ENCODE data around the gene LSR. TPM values are rescaled to one million over a fixed set of nuclear protein-coding genes. Genes with fewer than 3 reads are reported as not detected.
A peak's percentile ranks its signal among the peaks of the same experiment; 100 is the strongest.

LSR gene
- 4.7 TPM for polyA plus RNA-seq (2013)

- Histone ChIP-seq H3K9me3 (ENCODE audit: control extremely low read depth in 1 of 5, control insufficient read depth in 4 of 5, insufficient read depth in 2 of 5, low read depth in 1 of 5, low read length in 4 of 5) (peaks cover 0 to 4% (median 0%) of the 10 kb centered on the region in 5 experiments), H3K27ac (ENCODE audit: insufficient read depth in 1 of 2, low read depth in 1 of 2, low read length in 2 of 2, poor library complexity in 1 of 2, severe bottlenecking in 2 of 2) (peak within 1 kb of the TSS in 1 of 2 experiments; percentile 71), H3K27me3 (replicated peaks in 2 of 5; ENCODE audit: control insufficient read depth in 4 of 5, insufficient read depth in 5 of 5, low read length in 4 of 5) (peaks cover 0 to 18% (median 6%) of the 10 kb centered on the region in 5 experiments), H3K4me3 (ENCODE audit: control insufficient read depth in 1 of 7, extremely low read depth in 1 of 7, insufficient read depth in 4 of 7, low read depth in 2 of 7, low read length in 6 of 7) (peak within 1 kb of the TSS; percentile 47 to 89 (median 75)), H3K4me1 (ENCODE audit: control extremely low read depth in 1 of 4, control insufficient read depth in 4 of 4, insufficient read depth in 4 of 4, low read length in 3 of 4) (peaks cover 0 to 30% (median 19%) of the 10 kb centered on the region in 4 experiments), H3K36me3 (ENCODE audit: control insufficient read depth in 4 of 4, insufficient read depth in 4 of 4, low read length in 3 of 4) (peaks cover 0 to 2% (median 0%) of the 10 kb centered on the region in 4 experiments)
- WGBS (ENCODE audit: insufficient coverage): 0% methylated on average over 50 of the region's 69 CpGs
- peak; percentile 52 to 72 (median 57) for DNase-seq
- ChIA-PET CTCF (interaction anchor here (1.0 kb wide), 2 partner anchors 16 to 34 kb away, joined by 3 read pairs; no protein-coding TSS in a partner anchor), POLR2A (no interaction called here)
Observed at GRCh38 chr19:35248310-35249145, at the start of gene LSR. LSR (plus strand) TSS chr19:35249002; CDS start chr19:35249023, 21 bp downstream.

GRCh38 chr19:35199481-35199880 lies 49.3 kb upstream of the LSR start:
- no peaks in the 10 kb centered on the region for H3K9me3 ChIP-seq (ENCODE audit: control extremely low read depth in 1 of 5, control insufficient read depth in 4 of 5, insufficient read depth in 2 of 5, low read depth in 1 of 5, low read length in 4 of 5)
- POLR2A ChIA-PET: no interaction called here
- no peak for DNase-seq
- no peak overlapping the region for H3K27ac ChIP-seq (ENCODE audit: insufficient read depth in 1 of 2, low read depth in 1 of 2, low read length in 2 of 2, poor library complexity in 1 of 2, severe bottlenecking in 2 of 2)
- WGBS (ENCODE audit: insufficient coverage): 100% methylated on average over 1 of the region's 2 CpGs
- no peaks in the 10 kb centered on the region for H3K36me3 ChIP-seq (ENCODE audit: control insufficient read depth in 4 of 4, insufficient read depth in 4 of 4, low read length in 3 of 4)
- no peaks in the 10 kb centered on the region for H3K27me3 ChIP-seq (replicated peaks in 2 of 5; ENCODE audit: control insufficient read depth in 4 of 5, insufficient read depth in 5 of 5, low read length in 4 of 5)
- CTCF ChIA-PET: interaction anchor here (0.9 to 2.5 kb wide), 4 partner anchors 10 to 96 kb away, joined by 3 to 15 read pairs (median 3); no protein-coding TSS in a partner anchor
- H3K4me3 ChIP-seq (ENCODE audit: control insufficient read depth in 1 of 7, extremely low read depth in 1 of 7, insufficient read depth in 4 of 7, low read depth in 2 of 7, low read length in 6 of 7): no peak overlapping the region
- H3K4me1 ChIP-seq (ENCODE audit: control extremely low read depth in 1 of 4, control insufficient read depth in 4 of 4, insufficient read depth in 4 of 4, low read length in 3 of 4): peaks cover 1 to 13% (median 5%) of the 10 kb centered on the region in 4 experiments

GRCh38 chr19:35202722-35203688 lies 45.8 kb upstream of the LSR start:
- Histone ChIP-seq H3K4me1 (ENCODE audit: control extremely low read depth in 1 of 4, control insufficient read depth in 4 of 4, insufficient read depth in 4 of 4, low read length in 3 of 4) (peaks cover 7 to 48% (median 37%) of the 10 kb centered on the region in 4 experiments), H3K36me3 (ENCODE audit: control insufficient read depth in 4 of 4, insufficient read depth in 4 of 4, low read length in 3 of 4) (no peaks in the 10 kb centered on the region), H3K27me3 (replicated peaks in 2 of 5; ENCODE audit: control insufficient read depth in 4 of 5, insufficient read depth in 5 of 5, low read length in 4 of 5) (no peaks in the 10 kb centered on the region), H3K27ac (ENCODE audit: insufficient read depth in 1 of 2, low read depth in 1 of 2, low read length in 2 of 2, poor library complexity in 1 of 2, severe bottlenecking in 2 of 2) (no peak overlapping the region), H3K9me3 (ENCODE audit: control extremely low read depth in 1 of 5, control insufficient read depth in 4 of 5, insufficient read depth in 2 of 5, low read depth in 1 of 5, low read length in 4 of 5) (no peaks in the 10 kb centered on the region), H3K4me3 (ENCODE audit: control insufficient read depth in 1 of 7, extremely low read depth in 1 of 7, insufficient read depth in 4 of 7, low read depth in 2 of 7, low read length in 6 of 7) (no peak overlapping the region)
- ChIA-PET POLR2A (no interaction called here), CTCF (interaction anchor here (0.6 to 1.4 kb wide), 8 partner anchors 9 to 61 kb away, joined by 3 to 5 read pairs (median 3); no protein-coding TSS in a partner anchor)
- DNase-seq: no peak
- WGBS (ENCODE audit: insufficient coverage): 94% methylated on average over 4 of the region's 4 CpGs

- 37% methylated on average over 10 of the region's 13 CpGs for WGBS (ENCODE audit: insufficient coverage)
- H3K4me1 ChIP-seq (ENCODE audit: control extremely low read depth in 1 of 4, control insufficient read depth in 4 of 4, insufficient read depth in 4 of 4, low read length in 3 of 4): peaks cover 7 to 52% (median 38%) of the 10 kb centered on the region in 4 experiments
- H3K36me3 ChIP-seq (ENCODE audit: control insufficient read depth in 4 of 4, insufficient read depth in 4 of 4, low read length in 3 of 4): no peaks in the 10 kb centered on the region
- peak; percentile 59 to 91 (median 88) for DNase-seq
- no peaks in the 10 kb centered on the region for H3K27me3 ChIP-seq (replicated peaks in 2 of 5; ENCODE audit: control insufficient read depth in 4 of 5, insufficient read depth in 5 of 5, low read length in 4 of 5)
- ChIA-PET POLR2A (no interaction called here), CTCF (interaction anchor here (1.4 to 1.8 kb wide), 3 partner anchors 26 to 64 kb away, joined by 3 to 6 read pairs (median 4); partner anchors contain the start of gene FXYD5)
- H3K27ac ChIP-seq (ENCODE audit: insufficient read depth in 1 of 2, low read depth in 1 of 2, low read length in 2 of 2, poor library complexity in 1 of 2, severe bottlenecking in 2 of 2): no peak overlapping the region
- H3K9me3 ChIP-seq (ENCODE audit: control extremely low read depth in 1 of 5, control insufficient read depth in 4 of 5, insufficient read depth in 2 of 5, low read depth in 1 of 5, low read length in 4 of 5): peaks cover 0 to 2% (median 0%) of the 10 kb centered on the region in 5 experiments
- H3K4me3 ChIP-seq (ENCODE audit: control insufficient read depth in 1 of 7, extremely low read depth in 1 of 7, insufficient read depth in 4 of 7, low read depth in 2 of 7, low read length in 6 of 7): no peak overlapping the region
Observed at GRCh38 chr19:35204799-35205732, 43.7 kb upstream of the LSR start.

- H3K27ac ChIP-seq (ENCODE audit: insufficient read depth in 1 of 2, low read depth in 1 of 2, low read length in 2 of 2, poor library complexity in 1 of 2, severe bottlenecking in 2 of 2): no peak overlapping the region
- ChIA-PET POLR2A (interaction anchor here (1.2 kb wide), 1 partner anchor 34 kb away, joined by 5 read pairs; no protein-coding TSS in a partner anchor), CTCF (interaction anchor here (0.9 to 1.8 kb wide), 4 partner anchors 27 to 64 kb away, joined by 3 to 6 read pairs (median 4); partner anchors contain the start of gene FXYD5)
- H3K4me3 ChIP-seq (ENCODE audit: control insufficient read depth in 1 of 7, extremely low read depth in 1 of 7, insufficient read depth in 4 of 7, low read depth in 2 of 7, low read length in 6 of 7): no peak overlapping the region
- peaks cover 0 to 2% (median 0%) of the 10 kb centered on the region in 5 experiments for H3K9me3 ChIP-seq (ENCODE audit: control extremely low read depth in 1 of 5, control insufficient read depth in 4 of 5, insufficient read depth in 2 of 5, low read depth in 1 of 5, low read length in 4 of 5)
- H3K4me1 ChIP-seq (ENCODE audit: control extremely low read depth in 1 of 4, control insufficient read depth in 4 of 4, insufficient read depth in 4 of 4, low read length in 3 of 4): peaks cover 7 to 53% (median 41%) of the 10 kb centered on the region in 4 experiments
- no peak for DNase-seq
- H3K36me3 ChIP-seq (ENCODE audit: control insufficient read depth in 4 of 4, insufficient read depth in 4 of 4, low read length in 3 of 4): no peaks in the 10 kb centered on the region
- 86% methylated on average over 5 of the region's 6 CpGs for WGBS (ENCODE audit: insufficient coverage)
- no peaks in the 10 kb centered on the region for H3K27me3 ChIP-seq (replicated peaks in 2 of 5; ENCODE audit: control insufficient read depth in 4 of 5, insufficient read depth in 5 of 5, low read length in 4 of 5)
Observed at GRCh38 chr19:35205733-35206323, 43.0 kb upstream of the LSR start.
